SK-MEL-5 (cell line): ENCODE measurements around the gene TTBK1. TPM values are rescaled to one million over a fixed set of nuclear protein-coding genes. Genes with fewer than 3 reads are reported as not detected.

Experiments
- DNase-seq: peaks from one replicate; pipeline ENCODE4 v3.0.0-alpha.2; 2016; ENCODE audit warnings: low read depth, low spot score
- in situ Hi-C: cut with HindIII; loops from 2 replicates; pipeline ENCODE4 v1.10.0; 2016; ENCODE audit warnings: low sequenced_read_pairs, high pct_unique_total_duplicates, low pct_unique_long_range_greater_than_20kb
- total RNA-seq: library from RNA; depleted of rRNA; stranded (reverse); fragments of >200 nt; shearing (Covaris generic); gene quantifications from 2 replicates; pipeline ENCODE4 v1.2.3, GENCODE V29; 2014

TTBK1 gene
- total RNA-seq, 1 experiment from 2014 or later = not detected

DNA sequence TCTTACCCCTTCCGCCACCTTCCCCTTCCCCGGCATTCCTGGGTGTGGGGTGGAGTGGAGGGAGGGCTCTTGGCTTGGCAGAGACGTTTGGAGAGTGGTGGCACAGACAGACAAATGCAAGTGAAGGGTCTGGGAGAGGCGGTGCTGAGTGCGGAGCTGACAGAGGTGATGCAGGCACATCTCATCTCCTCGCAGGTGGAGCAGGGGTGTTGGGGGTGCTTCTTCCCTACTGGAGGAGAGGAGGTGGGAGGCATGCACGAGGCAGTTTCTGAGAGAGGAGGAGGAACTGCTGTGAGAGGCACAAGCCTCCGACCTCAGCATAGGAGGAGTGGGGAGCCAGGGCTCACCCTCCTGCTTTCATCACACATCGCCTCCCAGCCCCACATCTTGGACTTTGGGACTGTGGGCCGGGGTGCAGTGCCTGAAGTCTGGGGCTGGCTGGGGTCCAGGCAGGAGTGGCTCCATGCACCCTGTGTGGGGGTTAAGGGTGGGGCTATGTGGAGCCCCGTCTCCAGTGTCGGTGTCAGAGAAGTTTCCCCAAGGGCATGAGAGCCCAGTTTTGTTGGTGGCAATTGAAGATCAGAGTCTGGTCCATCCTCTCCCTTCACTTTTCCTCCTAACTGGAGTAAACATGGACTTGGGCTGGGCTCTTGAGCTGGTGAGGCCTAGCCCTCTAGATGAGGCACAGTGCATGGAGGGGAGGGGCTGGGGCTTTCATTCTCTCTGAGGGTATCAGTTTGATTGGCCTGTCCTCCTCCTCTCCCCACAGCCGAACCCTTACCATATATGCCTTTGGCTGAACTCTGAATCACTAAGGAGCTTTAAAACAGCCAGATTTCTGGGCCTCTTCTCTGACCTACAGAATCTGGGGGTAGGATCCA is 34.6 kb downstream of the TTBK1 start:
- DNase-seq = no peak
- in situ Hi-C loops = no loop called here

DNA sequence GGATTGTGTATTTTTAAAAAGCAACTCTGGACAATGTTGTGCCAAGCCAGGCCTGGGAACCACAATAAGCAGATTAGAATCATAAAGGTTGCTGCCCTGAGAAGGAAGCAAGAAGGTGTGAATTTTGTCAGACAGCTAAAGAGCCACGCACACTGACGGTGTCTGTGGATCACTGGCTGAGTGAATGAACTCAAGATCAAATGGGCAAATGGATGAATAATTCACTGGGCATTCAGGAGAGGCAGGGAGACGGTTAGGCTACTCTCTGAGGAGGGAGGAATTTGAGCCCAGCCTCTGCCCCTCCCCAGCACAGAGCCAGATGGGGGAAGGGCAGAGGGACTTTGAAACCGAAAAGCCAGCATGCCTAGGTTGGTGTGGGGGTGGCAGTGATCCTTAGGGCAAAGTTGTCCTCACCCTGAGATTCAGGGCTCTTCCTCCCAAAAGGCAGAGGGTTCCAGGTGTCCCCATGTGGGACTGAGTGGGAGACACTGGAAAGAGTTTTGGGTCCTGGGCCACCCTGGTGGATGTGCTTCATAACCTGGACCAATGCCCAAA is 35.3 kb downstream of the TTBK1 start:
- no peak for DNase-seq
- in situ Hi-C loops = no loop called here

DNA sequence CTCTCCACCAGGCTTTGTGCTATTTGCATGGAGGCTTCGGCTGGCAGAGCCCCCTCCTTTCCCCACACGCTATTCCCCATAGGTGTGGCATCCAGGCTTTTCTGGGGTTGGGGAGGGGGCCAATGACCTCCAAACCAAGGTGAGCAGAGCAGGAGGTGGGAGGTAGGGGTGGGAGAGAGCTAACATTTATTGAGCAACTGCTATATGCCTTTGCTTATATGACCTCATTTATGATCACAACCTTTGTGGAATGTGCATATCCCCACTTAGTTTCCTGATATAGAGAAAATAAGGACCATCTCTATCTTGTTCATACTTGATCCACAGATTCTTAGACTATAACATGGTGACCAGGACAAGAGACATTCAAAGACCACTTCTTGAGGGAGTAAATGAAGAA is 37.0 kb downstream of the TTBK1 start:
- DNase-seq = no peak
- in situ Hi-C loops = no loop called here

DNA sequence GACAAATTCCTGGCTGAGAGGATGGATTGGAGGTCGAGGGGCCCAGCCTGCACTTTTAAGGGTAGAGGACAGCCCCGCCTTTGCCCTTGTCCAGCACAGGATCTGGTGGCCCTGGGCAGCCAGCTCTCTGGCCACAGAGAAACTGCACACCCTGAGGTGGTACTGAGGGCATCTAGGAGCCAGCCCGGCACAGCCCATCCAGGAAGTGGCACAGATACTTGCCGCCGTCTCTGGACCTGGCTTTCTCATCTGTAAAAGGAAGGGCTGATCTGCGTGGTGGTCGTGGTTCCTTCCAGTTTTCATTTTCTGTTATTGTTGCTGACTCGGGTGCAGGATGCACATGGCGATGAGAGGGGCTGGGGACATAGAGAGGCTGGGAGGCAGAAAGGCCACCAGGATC is 38.8 kb downstream of the TTBK1 start:
- in situ Hi-C loops = no loop called here
- DNase-seq = no peak

DNA sequence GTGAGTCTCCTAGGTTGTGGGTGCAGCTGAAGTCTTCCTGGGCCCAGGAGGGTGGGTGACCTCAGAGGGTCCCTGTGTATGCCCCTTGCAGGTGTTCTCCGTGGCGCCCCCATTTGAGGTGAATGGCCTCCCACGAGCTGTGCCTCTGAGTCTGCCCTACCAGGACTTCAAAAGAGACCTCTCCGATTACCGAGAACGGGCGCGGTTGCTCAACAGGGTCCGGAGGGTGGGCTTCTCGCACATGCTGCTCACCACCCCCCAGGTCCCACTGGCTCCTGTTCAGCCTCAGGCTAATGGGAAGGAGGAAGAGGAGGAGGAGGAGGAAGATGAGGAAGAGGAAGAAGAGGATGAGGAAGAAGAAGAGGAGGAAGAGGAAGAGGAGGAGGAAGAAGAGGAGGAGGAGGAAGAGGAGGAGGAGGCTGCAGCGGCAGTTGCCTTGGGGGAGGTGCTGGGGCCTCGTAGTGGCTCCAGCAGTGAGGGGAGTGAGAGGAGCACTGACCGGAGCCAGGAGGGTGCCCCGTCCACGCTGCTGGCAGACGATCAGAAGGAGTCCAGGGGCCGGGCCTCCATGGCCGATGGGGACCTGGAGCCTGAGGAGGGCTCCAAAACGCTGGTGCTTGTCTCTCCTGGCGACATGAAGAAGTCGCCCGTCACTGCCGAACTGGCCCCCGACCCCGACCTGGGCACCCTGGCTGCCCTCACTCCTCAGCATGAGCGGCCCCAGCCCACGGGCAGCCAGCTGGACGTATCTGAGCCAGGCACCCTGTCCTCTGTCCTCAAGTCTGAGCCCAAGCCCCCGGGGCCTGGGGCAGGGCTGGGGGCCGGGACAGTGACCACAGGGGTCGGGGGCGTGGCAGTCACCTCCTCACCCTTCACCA is 39.6 kb downstream of the TTBK1 start:
- in situ Hi-C loops = no loop called here
- no peak for DNase-seq

DNA sequence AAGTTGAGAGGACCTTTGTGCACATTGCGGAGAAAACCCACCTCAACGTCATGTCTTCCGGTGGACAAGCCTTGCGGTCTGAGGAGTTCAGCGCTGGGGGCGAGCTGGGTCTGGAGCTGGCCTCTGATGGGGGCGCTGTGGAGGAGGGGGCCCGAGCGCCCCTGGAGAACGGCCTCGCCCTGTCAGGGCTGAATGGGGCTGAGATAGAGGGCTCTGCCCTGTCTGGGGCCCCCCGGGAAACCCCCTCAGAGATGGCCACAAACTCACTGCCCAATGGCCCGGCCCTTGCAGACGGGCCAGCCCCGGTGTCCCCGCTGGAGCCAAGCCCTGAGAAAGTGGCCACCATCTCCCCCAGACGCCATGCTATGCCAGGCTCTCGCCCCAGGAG is 40.2 kb downstream of the TTBK1 start:
- DNase-seq = no peak
- in situ Hi-C loops = no loop called here

DNA sequence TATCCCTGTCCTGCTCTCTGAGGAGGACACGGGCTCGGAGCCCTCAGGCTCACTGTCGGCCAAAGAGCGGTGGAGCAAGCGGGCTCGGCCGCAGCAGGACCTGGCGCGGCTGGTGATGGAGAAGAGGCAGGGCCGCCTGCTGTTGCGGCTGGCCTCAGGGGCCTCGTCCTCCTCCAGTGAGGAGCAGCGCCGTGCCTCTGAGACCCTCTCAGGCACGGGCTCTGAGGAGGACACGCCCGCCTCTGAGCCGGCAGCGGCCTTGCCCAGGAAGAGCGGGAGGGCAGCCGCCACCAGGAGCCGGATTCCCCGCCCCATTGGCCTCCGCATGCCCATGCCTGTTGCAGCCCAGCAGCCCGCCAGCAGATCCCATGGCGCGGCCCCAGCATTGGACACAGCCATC is 40.6 kb downstream of the TTBK1 start:
- no peak for DNase-seq
- in situ Hi-C loops = no loop called here

DNA sequence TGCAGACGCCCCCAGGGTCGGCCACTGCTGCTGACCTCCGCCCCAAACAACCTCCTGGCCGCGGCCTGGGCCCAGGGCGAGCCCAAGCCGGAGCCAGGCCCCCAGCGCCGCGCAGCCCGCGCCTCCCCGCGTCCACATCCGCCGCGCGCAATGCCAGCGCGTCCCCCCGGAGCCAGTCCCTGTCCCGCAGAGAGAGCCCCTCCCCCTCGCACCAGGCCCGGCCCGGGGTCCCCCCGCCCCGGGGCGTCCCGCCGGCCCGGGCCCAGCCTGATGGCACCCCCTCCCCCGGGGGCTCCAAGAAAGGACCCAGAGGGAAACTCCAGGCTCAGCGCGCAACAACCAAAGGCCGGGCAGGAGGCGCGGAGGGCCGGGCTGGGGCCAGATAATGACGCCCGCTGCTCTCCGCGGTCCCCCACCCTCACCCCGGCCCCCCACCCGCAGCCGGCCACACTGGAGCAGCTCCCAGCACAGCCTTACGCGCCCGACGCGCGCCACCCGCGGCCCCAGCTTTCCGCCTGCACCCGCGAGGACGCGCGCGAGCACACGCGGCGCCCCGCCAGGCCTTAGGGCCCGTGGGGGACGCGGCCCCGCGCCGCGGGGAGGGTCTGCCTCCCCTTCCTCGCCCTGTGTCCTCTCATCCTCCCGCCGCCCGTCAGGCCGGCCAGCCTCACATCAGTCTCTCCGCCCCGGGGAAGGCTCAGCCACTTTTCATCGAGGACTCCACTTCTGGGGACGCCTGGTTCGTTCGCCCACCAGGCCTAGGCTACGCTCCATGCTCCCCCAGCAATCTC is 41.9 kb downstream of the TTBK1 start:
- DNase-seq = no peak
- in situ Hi-C loops = no loop called here

DNA sequence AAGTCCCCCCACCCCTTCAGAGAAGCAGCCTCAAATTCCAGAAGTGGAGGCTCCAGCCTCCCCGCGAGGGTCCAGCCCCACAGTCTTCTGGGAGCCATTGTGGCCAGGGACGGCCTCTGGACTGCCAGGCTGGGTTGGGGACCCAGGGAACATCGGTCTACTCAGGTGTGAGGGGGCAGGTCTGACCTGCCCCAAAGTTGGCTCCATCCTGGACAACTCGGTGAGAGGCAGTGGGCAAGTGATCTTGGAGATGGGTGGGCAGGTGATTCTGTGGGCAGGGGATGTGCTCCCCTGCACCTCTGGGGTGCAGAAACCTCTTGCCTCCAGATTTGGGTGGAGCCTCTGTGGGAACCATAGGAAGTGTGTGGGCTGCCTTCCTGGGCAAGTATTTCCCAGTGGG is 42.6 kb downstream of the TTBK1 start:
- in situ Hi-C loops = no loop called here
- DNase-seq = no peak

DNA sequence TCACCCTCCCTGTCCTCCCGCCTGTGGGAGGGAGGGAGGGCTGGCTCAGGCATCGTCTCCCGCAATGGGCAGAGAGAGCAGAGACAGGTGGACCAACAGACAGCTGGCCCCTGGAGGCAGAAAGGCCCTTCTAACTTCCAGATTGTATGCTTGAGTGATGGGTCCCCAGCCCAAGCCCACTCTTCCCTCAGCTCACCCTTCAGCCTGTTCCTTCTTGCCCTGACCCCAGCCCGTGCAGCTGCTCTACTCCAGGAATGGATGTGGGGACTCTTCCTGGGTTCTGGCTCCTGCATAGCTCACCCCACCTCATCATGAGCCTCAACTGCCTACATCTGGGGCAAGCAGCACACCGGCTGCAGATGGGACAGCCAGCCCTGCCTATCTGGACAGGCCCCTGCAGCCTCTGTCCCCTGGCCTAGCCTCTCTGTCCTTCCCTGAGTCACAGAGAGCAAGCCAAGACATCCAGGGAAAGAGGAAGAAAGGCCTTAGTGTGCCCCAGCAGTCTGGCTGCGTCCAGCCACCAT is 43.2 kb downstream of the TTBK1 start:
- in situ Hi-C loops = no loop called here

DNA sequence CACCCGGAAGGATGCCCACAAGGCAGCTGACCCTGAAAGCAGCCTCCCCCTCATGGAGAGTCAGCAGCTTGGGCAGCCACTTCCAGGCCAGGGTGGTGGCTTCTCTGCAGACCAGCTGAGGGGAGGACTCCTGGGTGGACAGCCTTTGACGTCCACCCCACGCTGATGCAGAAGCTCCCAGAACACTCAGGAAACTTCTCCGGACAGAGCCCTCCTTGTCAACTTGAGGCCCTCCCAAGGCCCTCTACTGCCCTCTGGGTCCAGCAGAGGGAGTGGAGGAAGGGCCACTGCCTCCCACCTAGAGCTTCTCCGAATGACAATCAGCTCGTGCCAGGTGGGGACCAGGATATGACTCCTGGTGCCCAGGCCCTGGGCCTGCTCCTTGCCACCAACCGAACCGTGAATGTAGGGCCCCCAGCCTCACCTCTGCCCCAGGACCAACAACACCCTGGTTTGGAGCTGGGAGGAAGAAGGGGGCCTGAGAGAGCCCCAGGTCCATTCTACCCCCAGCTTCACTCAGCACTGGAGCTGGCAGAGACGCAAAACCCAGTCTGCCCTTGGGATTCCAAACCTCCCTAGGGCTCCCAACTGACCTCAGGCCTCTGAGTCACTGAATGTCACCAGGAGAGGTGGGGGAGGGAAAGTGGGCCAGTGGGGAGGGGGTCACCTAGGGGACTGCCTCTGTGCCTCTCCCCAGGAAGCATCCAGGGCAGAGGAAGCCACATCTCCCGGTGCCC is 43.9 kb downstream of the TTBK1 start:
- in situ Hi-C loops = no loop called here
- peak; percentile 31 for DNase-seq

More for the DNA sequence above, 43.2 kb downstream of the TTBK1 start:
- no peak for DNase-seq

DNA sequence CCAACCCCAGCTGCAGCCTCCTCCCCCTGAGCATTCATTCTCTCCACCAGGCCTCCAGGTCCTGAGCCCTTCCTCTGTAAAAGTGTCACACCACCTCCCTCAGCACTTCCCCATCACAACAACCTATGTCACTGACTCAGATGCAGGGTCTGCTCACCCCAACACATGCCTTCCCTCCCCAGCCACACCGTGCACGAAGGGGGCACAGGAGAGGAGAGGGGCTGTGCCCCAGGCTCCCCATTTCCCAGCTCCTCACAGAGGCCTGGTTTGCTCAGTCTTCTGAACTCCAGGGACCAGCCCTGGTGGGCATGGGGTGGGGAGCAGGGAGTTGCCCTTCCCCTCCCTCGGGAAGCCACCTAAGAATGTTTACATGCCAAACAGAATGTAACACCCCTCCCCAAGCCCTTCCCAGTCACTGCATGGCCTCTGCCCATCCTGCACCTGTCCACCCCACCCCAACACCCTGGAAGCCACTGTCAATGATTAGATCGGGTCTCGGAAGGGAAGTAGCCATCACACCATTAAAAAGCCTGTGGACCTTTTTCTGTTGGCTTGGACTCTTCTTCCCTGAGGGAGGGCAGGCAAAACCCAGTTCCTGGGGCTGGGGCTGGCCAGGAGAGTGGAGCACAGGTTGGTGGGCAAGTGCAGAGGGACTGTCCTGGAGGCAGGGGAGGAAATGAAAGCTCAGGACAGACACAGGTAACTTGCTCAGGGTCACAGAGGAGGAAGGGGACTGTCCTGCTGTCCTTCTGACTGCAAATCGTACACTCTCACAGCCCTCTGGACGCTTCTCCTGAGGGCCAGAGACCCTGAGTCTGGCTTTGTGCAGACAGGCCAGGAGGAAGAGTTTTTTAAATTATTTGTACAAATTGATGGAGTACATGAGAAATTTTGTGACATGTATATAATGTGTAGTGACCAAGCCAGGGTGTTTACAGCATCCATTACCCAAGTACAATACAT is 44.7 kb downstream of the TTBK1 start:
- no peak for DNase-seq
- in situ Hi-C loops = no loop called here

DNA sequence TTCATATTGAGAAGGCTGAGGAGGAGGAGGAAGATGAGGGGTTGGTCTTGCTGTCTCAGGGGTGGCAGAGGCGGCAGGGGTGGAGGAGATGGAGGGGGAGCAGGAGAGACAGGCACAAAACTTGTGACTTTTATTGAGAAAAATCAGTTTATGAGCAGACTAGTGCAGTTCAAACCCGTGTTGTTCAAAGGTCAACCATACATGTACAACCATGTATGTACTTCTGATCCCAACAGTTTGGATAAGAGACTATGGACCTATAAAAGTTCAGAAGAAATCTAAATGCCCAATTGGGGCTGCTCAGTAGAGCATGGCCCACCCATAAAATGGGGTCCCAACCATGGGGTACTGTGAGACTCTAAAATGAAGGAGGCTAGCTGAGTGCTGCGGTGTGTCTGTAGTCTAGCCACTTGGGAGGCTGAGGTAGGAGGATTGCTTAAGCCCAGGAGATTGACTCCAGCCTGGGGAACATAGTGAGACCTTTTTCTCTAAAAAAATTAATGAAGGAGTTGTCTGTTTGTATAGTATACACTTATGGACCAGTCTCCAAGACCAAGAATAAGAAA is 47.1 kb downstream of the TTBK1 start:
- in situ Hi-C loops = no loop called here

DNA sequence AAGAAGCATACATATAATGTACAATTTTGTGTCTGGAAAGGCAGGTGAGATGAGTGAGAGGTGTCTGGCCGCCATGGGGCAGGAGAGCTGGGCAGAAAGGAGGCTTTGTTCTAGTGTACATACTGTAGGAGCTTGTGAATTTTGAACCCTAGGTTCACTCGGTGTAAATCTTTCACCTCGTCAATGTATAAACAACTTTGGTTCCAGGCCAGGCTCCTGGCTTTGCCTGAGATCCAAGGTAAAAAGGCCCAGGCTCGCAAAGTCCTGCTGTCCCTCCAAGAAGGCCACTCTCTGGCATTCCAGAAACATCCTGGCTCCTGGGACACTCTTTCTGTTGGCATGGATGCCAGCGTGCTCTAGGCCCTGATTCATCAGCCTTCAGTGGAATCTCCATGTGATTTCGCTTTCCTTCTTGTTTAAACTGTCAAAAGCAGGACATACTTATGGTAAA is 47.6 kb downstream of the TTBK1 start:
- no peak for DNase-seq
- in situ Hi-C loops = no loop called here

More for the DNA sequence above, 47.1 kb downstream of the TTBK1 start:
- no peak for DNase-seq

DNA sequence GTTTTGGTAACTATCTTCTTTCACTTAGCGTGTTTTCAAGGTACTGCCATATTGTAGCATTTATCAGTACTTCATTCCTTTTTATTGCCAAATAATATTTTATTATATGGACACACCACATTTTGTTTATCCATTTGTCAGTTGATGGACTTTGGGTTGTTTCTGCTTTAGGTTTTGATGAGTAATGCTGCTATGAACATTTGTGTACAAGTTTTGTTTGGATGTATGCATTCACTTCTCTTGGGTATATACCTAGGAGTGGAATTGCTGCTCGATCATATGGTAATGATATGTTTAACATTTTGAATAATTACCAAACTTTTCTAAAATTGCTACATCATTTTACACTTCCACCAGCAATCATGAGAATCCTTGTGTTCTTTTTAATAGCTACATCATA is 48.4 kb downstream of the TTBK1 start:
- in situ Hi-C loops = no loop called here
- DNase-seq = no peak
